ENCODE results near the gene DNAJC5.

The DNAJC5 gene

DNA sequence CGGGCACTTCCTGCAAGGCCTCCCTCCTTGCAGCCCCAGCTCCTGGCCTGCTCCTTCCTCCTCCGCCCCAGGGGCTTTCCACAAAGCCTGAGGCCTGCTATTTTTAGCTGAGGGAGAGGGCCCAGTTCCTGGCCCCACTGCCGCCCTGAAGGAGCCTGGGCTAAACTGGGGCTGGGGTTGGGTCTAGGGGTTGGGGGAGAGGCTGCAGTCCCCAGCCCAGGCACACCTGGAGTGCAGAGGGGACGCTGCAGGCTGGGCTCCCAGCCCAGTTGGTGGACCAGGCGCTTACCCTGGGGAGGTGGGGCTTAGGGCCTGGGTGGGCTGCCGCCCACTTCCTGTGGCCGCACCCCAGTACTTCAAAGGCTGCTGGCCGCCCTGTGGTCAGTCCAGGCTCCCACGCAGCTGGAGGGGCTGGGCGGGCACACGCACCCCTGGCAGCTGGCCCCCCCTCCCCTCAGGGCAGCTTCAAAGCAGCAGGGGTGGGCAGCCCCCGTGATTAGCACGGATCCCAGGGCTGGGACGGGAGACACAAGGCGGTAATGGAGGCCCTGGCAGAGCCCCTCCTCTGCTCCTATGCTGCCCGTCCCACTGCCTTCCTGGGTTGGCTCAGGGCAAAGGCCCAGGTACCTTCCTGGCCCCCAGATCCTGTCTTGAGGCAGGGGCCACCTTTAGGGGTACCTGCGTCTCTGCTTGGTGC is 40.7 kb upstream of the DNAJC5 start:
- Histone ChIP-seq H3K79me2 (ENCODE audit: control insufficient read depth, low read length) (no peaks in the 10 kb centered on the region), H3K9me2 (replicated peaks; ENCODE audit: control insufficient read depth, low read length) (no peaks in the 10 kb centered on the region), H3K27ac (ENCODE audit: low read depth, low read length) (no peak overlapping the region), H3K27me3 (ENCODE audit: control insufficient read depth, low read length) (peaks cover 9% of the 10 kb centered on the region), H3K9me3 (ENCODE audit: control insufficient read depth, insufficient read depth, low read length) (no peaks in the 10 kb centered on the region), H3K4me2 (ENCODE audit: low read length) (no peak overlapping the region), H3K4me1 (ENCODE audit: control insufficient read depth, low read length) (peaks cover 12% of the 10 kb centered on the region), H3K4me3 (ENCODE audit: low read length) (no peak overlapping the region), H3F3A (ENCODE audit: control insufficient read depth, insufficient read depth) (no peaks in the 10 kb centered on the region), H3K36me3 (ENCODE audit: control insufficient read depth, low read length) (no peaks in the 10 kb centered on the region), H4K20me1 (ENCODE audit: control insufficient read depth, insufficient read depth, low read depth, low read length) (no peaks in the 10 kb centered on the region)
- TF ChIP-seq EZH2phosphoT487 (IDR thresholded peaks at IDR 0.05; ENCODE audit: borderline replicate concordance, low read length) = no peak
- TF ChIP-seq, protein P1, sequence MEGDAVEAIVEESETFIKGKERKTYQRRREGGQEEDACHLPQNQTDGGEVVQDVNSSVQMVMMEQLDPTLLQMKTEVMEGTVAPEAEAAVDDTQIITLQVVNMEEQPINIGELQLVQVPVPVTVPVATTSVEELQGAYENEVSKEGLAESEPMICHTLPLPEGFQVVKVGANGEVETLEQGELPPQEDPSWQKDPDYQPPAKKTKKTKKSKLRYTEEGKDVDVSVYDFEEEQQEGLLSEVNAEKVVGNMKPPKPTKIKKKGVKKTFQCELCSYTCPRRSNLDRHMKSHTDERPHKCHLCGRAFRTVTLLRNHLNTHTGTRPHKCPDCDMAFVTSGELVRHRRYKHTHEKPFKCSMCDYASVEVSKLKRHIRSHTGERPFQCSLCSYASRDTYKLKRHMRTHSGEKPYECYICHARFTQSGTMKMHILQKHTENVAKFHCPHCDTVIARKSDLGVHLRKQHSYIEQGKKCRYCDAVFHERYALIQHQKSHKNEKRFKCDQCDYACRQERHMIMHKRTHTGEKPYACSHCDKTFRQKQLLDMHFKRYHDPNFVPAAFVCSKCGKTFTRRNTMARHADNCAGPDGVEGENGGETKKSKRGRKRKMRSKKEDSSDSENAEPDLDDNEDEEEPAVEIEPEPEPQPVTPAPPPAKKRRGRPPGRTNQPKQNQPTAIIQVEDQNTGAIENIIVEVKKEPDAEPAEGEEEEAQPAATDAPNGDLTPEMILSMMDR (IDR thresholded peaks at IDR 0.05; ENCODE audit: low read depth, low read length, poor library complexity, severe bottlenecking) = no peak

DNA sequence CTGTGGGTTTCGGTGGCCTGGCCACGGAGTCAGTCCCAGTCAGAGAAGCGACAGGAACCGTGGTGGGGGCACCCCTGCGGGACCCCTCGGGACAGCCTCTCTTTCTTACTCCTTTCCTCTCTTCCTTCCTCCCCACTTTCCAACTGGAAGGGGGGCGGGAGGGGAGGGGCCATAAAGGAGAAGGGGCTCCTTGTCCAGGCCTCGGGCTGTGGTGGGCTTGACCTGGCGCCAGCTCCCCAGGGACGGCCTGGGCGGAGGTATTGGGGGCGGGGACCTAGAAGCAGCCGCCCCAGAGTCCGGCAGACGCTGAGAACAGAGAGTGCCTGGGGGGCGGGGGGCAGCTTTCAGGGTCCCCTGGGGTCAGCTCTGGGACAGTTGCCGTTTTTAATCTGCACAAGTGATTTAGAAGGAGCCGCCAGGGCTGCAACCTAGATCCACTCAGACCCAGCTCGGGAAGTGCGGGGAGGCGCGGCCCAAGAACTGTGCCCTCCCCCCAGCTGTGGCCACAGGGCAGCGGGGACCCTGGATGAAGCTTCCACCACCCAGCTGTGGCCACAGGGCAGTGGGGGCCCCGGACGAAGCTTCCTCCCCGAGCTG is 40.1 kb upstream of the DNAJC5 start:
- H3K27ac ChIP-seq (ENCODE audit: low read depth, low read length) = no peak overlapping the region
- H3K27me3 ChIP-seq (ENCODE audit: control insufficient read depth, low read length) = peaks cover 9% of the 10 kb centered on the region
- no peaks in the 10 kb centered on the region for H3K9me2 ChIP-seq (replicated peaks; ENCODE audit: control insufficient read depth, low read length)
- no peaks in the 10 kb centered on the region for H3K79me2 ChIP-seq (ENCODE audit: control insufficient read depth, low read length)
- peaks cover 12% of the 10 kb centered on the region for H3K4me1 ChIP-seq (ENCODE audit: control insufficient read depth, low read length)
- TF ChIP-seq, protein P1 (IDR thresholded peaks at IDR 0.05; ENCODE audit: low read depth, low read length, poor library complexity, severe bottlenecking) = no peak
- TF ChIP-seq EZH2phosphoT487 (IDR thresholded peaks at IDR 0.05; ENCODE audit: borderline replicate concordance, low read length) = no peak
- no peaks in the 10 kb centered on the region for H4K20me1 ChIP-seq (ENCODE audit: control insufficient read depth, insufficient read depth, low read depth, low read length)
- H3K9me3 ChIP-seq (ENCODE audit: control insufficient read depth, insufficient read depth, low read length) = no peaks in the 10 kb centered on the region
- H3K4me2 ChIP-seq (ENCODE audit: low read length) = no peak overlapping the region
- no peaks in the 10 kb centered on the region for H3F3A ChIP-seq (ENCODE audit: control insufficient read depth, insufficient read depth)
- no peak overlapping the region for H3K4me3 ChIP-seq (ENCODE audit: low read length)
- no peaks in the 10 kb centered on the region for H3K36me3 ChIP-seq (ENCODE audit: control insufficient read depth, low read length)

DNA sequence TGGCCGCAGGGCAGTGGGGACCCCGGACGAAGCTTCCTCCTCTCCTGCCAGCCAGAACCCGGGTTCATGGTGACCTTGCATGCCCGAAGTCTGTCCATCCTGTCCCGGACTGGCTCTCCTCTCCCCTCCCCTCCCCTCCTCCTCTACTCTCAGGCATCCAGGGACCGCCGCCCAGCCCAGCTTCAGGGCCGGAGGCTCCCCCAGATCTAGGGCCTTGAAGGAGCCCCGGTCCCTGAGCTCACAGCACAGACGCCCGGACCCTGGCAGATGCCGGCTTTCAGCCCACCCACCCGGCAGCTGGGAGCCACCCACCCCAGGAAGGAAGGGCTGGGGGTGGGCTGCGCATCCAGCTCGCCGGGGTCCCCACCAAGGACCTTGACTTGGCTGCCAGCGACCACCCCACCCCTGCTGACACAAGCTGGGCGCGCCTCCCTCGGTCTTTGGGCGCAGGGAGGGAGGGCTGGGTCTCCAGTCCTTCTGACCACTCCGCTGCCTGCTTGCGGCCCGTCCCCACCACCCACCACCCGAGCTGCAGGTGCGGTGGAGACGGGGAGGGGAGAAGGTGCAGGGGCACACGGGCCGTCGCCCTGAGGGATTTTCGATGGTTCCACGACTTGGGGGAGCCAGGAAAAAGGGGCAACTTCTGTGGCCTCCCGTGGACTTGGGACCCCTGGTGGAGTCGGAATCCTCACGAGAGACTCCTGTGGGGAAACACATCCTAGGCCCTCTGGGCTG is 39.4 kb upstream of the DNAJC5 start:
- TF ChIP-seq, protein P1 (IDR thresholded peaks at IDR 0.05; ENCODE audit: low read depth, low read length, poor library complexity, severe bottlenecking) = no peak
- no peak for TF ChIP-seq EZH2phosphoT487 (IDR thresholded peaks at IDR 0.05; ENCODE audit: borderline replicate concordance, low read length)
- H3K4me1 ChIP-seq (ENCODE audit: control insufficient read depth, low read length) = peaks cover 12% of the 10 kb centered on the region
- H4K20me1 ChIP-seq (ENCODE audit: control insufficient read depth, insufficient read depth, low read depth, low read length) = no peaks in the 10 kb centered on the region; the same call in 1 of the 2 replicates
- no peak overlapping the region for H3K4me3 ChIP-seq (ENCODE audit: low read length)
- no peaks in the 10 kb centered on the region for H3K79me2 ChIP-seq (ENCODE audit: control insufficient read depth, low read length)
- no peaks in the 10 kb centered on the region for H3K9me2 ChIP-seq (replicated peaks; ENCODE audit: control insufficient read depth, low read length)
- peaks cover 9% of the 10 kb centered on the region for H3K27me3 ChIP-seq (ENCODE audit: control insufficient read depth, low read length)
- H3K27ac ChIP-seq (ENCODE audit: low read depth, low read length) = no peak overlapping the region
- no peaks in the 10 kb centered on the region for H3K36me3 ChIP-seq (ENCODE audit: control insufficient read depth, low read length)
- H3K9me3 ChIP-seq (ENCODE audit: control insufficient read depth, insufficient read depth, low read length) = no peaks in the 10 kb centered on the region
- H3K4me2 ChIP-seq (ENCODE audit: low read length) = no peak overlapping the region
- H3F3A ChIP-seq (ENCODE audit: control insufficient read depth, insufficient read depth) = no peaks in the 10 kb centered on the region

Data from DOHH2 (cell line).